HL-60/S4 (cell line): ENCODE data around the gene NEAT1.
"Not testable (repeated sequence)": the region's sequence is repeated elsewhere in the genome, so short reads cannot be mapped to it uniquely, and the experiment has no call there.

Source experiments
- in situ Hi-C: fragments of 300-500 bp; cut with MboI; formaldehyde crosslinking; loops from 2 replicates; pipeline ENCODE4 v1.14.3; 2022; ENCODE audit warnings: low sequenced_read_pairs

Gene NEAT1

GRCh38 chr11:65404638-65405339, 17.8 kb upstream of the NEAT1 start:
- in situ Hi-C loops = no loop called here

GRCh38 chr11:65410936-65411680, 11.5 kb upstream of the NEAT1 start:
- in situ Hi-C loops = no loop called here

GRCh38 chr11:65411681-65412070, 10.9 kb upstream of the NEAT1 start:
- in situ Hi-C loops = no loop called here

- in situ Hi-C loops = no loop called here
Observed at GRCh38 chr11:65412271-65413076, 10.1 kb upstream of the NEAT1 start.

GRCh38 chr11:65413077-65413664, 9.4 kb upstream of the NEAT1 start:
- in situ Hi-C loops = not testable (repeated sequence)

GRCh38 chr11:65414776-65415498, 7.7 kb upstream of the NEAT1 start:
- in situ Hi-C loops = no loop called here

GRCh38 chr11:65415499-65416340, 6.9 kb upstream of the NEAT1 start:
- in situ Hi-C loops = no loop called here

GRCh38 chr11:65416341-65416824, 6.2 kb upstream of the NEAT1 start:
- in situ Hi-C loops = no loop called here

GRCh38 chr11:65416841-65417701, 5.5 kb upstream of the NEAT1 start:
- in situ Hi-C loops = no loop called here

GRCh38 chr11:65417702-65418430, 4.7 kb upstream of the NEAT1 start:
- in situ Hi-C loops = no loop called here

- in situ Hi-C loops = no loop called here
Observed at GRCh38 chr11:65418431-65418680, 4.2 kb upstream of the NEAT1 start.

- in situ Hi-C loops = no loop called here
Observed at GRCh38 chr11:65418681-65419459, 3.7 kb upstream of the NEAT1 start.

GRCh38 chr11:65419460-65419771, 3.2 kb upstream of the NEAT1 start:
- in situ Hi-C loops = no loop called here

- in situ Hi-C loops = no loop called here
Observed at GRCh38 chr11:65419772-65420481, 2.7 kb upstream of the NEAT1 start.

- in situ Hi-C loops = no loop called here
Observed at GRCh38 chr11:65420506-65420905, 2.1 kb upstream of the NEAT1 start.

GRCh38 chr11:65420979-65421793, 1.4 kb upstream of the NEAT1 start:
- in situ Hi-C loops = no loop called here
